Parathyroid adenoma (tissue), 2 donors: Measurements from ENCODE around the gene NOS1AP.

Experiments
- H2AFZ ChIP-seq: fragments of 300-600 bp; sonication (generic); one replicate; pipeline ENCODE4 v1.7.0; 2017; ENCODE audit warnings: antibody characterized with exemption, mild to moderate bottlenecking
- H3K27ac ChIP-seq: fragments of 300-600 bp; sonication (generic); one replicate; pipeline ENCODE4 v1.7.0; 2017
- H3K27me3 ChIP-seq: fragments of 300-600 bp; sonication (generic); one replicate; pipeline ENCODE4 v1.7.0; 2017; ENCODE audit warnings: low read length; ENCODE audit not compliant: control insufficient read depth, insufficient read depth
- H3K36me3 ChIP-seq: fragments of 300-600 bp; sonication (generic); one replicate; pipeline ENCODE4 v1.7.0; 2017; ENCODE audit warnings: low read length; ENCODE audit not compliant: control insufficient read depth, insufficient read depth
- H3K4me1 ChIP-seq: fragments of 300-600 bp; sonication (generic); one replicate; pipeline ENCODE4 v1.7.0; 2017; ENCODE audit warnings: control low read depth
- H3K4me2 ChIP-seq: fragments of 300-600 bp; sonication (generic); one replicate; pipeline ENCODE4 v1.7.0; 2017; ENCODE audit warnings: low read length
- H3K4me3 ChIP-seq: fragments of 300-600 bp; sonication (generic); one replicate; pipeline ENCODE4 v1.7.0; 2017; ENCODE audit warnings: low read depth, low read length
- H3K79me2 ChIP-seq: fragments of 300-600 bp; sonication (generic); one replicate; pipeline ENCODE4 v1.7.0; 2017; ENCODE audit warnings: control low read depth
- H3K9ac ChIP-seq: fragments of 300-600 bp; sonication (generic); one replicate; pipeline ENCODE4 v1.7.0; 2017; ENCODE audit warnings: mild to moderate bottlenecking
- H3K9me3 ChIP-seq: fragments of 300-600 bp; sonication (generic); one replicate; pipeline ENCODE4 v1.7.0; 2017; ENCODE audit warnings: low read length; ENCODE audit not compliant: control insufficient read depth
- CTCF ChIP-seq: fragments of 300-600 bp; sonication (generic); IDR thresholded peaks from one replicate; pipeline ENCODE4 v1.7.0; 2017; ENCODE audit warnings: antibody characterized with exemption, mild to moderate bottlenecking
- donor health status: primary hyperparathyroidism.

NOS1AP gene

GRCh38 chr1:162213281-162213912 lies 143.9 kb downstream of the NOS1AP start:
- Histone ChIP-seq H3K36me3 (no peaks in the 10 kb centered on the region), H3K27ac (no peak overlapping the region), H3K9me3 (no peaks in the 10 kb centered on the region), H3K4me2 (peak overlapping the region; percentile 26), H2AFZ (no peak overlapping the region), H3K4me3 (no peak overlapping the region), H3K79me2 (no peaks in the 10 kb centered on the region), H3K27me3 (no peaks in the 10 kb centered on the region), H3K4me1 (peaks cover 3% of the 10 kb centered on the region), H3K9ac (no peak overlapping the region)
- TF ChIP-seq CTCF: no peak

GRCh38 chr1:162214202-162214601 lies 144.7 kb downstream of the NOS1AP start:
- no peak overlapping the region for H3K4me3 ChIP-seq
- no peaks in the 10 kb centered on the region for H3K27me3 ChIP-seq
- H3K79me2 ChIP-seq: no peaks in the 10 kb centered on the region
- no peak overlapping the region for H3K9ac ChIP-seq
- no peaks in the 10 kb centered on the region for H3K9me3 ChIP-seq
- no peak overlapping the region for H3K27ac ChIP-seq
- H3K4me2 ChIP-seq: no peak overlapping the region
- no peak overlapping the region for H2AFZ ChIP-seq
- TF ChIP-seq CTCF: no peak
- no peaks in the 10 kb centered on the region for H3K36me3 ChIP-seq
- H3K4me1 ChIP-seq: peaks cover 3% of the 10 kb centered on the region

GRCh38 chr1:162215902-162216301 lies 146.4 kb downstream of the NOS1AP start:
- Histone ChIP-seq H3K79me2 (no peaks in the 10 kb centered on the region), H2AFZ (no peak overlapping the region), H3K36me3 (no peaks in the 10 kb centered on the region), H3K4me2 (no peak overlapping the region), H3K27ac (no peak overlapping the region), H3K27me3 (no peaks in the 10 kb centered on the region), H3K4me3 (no peak overlapping the region), H3K9me3 (no peaks in the 10 kb centered on the region), H3K4me1 (peaks cover 3% of the 10 kb centered on the region), H3K9ac (no peak overlapping the region)
- TF ChIP-seq CTCF: no peak

GRCh38 chr1:162216604-162217003 lies 147.1 kb downstream of the NOS1AP start:
- H3K4me1 ChIP-seq: peaks cover 3% of the 10 kb centered on the region
- H3K36me3 ChIP-seq: no peaks in the 10 kb centered on the region
- H3K9me3 ChIP-seq: no peaks in the 10 kb centered on the region
- H3K4me3 ChIP-seq: no peak overlapping the region
- no peaks in the 10 kb centered on the region for H3K79me2 ChIP-seq
- no peak overlapping the region for H3K9ac ChIP-seq
- no peaks in the 10 kb centered on the region for H3K27me3 ChIP-seq
- TF ChIP-seq CTCF: no peak
- H3K27ac ChIP-seq: no peak overlapping the region
- H3K4me2 ChIP-seq: no peak overlapping the region
- H2AFZ ChIP-seq: no peak overlapping the region

GRCh38 chr1:162217706-162218105 lies 148.2 kb downstream of the NOS1AP start:
- H3K4me3 ChIP-seq: no peak overlapping the region
- no peak overlapping the region for H2AFZ ChIP-seq
- H3K4me2 ChIP-seq: no peak overlapping the region
- peaks cover 3% of the 10 kb centered on the region for H3K4me1 ChIP-seq
- H3K36me3 ChIP-seq: no peaks in the 10 kb centered on the region
- H3K79me2 ChIP-seq: no peaks in the 10 kb centered on the region
- TF ChIP-seq CTCF: no peak
- no peaks in the 10 kb centered on the region for H3K9me3 ChIP-seq
- no peak overlapping the region for H3K9ac ChIP-seq
- H3K27ac ChIP-seq: no peak overlapping the region
- no peaks in the 10 kb centered on the region for H3K27me3 ChIP-seq
